Upper lobe of right lung (tissue), 1 donor: Measurements from ENCODE around the gene TMEM94. TPM values are rescaled to one million over a fixed set of nuclear protein-coding genes. Genes with fewer than 3 reads are reported as not detected.

ENCODE experiments used
- ATAC-seq: fragments of 200-7000 bp; cut with Tn5 transposase; one replicate; pipeline ENCODE4 v1.9.1; 2020; ENCODE audit warnings: mild to moderate bottlenecking, moderate library complexity
- DNase-seq: peaks from one replicate; pipeline ENCODE4 v3.0.0-alpha.2; 2020
- H3K27ac ChIP-seq: fragments of 200-600 bp; one replicate; pipeline ENCODE4 v1.8.0; 2022
- H3K27me3 ChIP-seq: fragments of 200-600 bp; one replicate; pipeline ENCODE4 v1.8.0; 2022; ENCODE audit warnings: mild to moderate bottlenecking
- H3K36me3 ChIP-seq: fragments of 200-600 bp; one replicate; pipeline ENCODE4 v1.8.0; 2022
- H3K4me1 ChIP-seq: fragments of 200-600 bp; one replicate; pipeline ENCODE4 v1.8.0; 2022
- H3K4me3 ChIP-seq: fragments of 200-600 bp; one replicate; pipeline ENCODE4 v1.8.0; 2022; ENCODE audit warnings: mild to moderate bottlenecking
- H3K9me3 ChIP-seq: fragments of 200-600 bp; one replicate; pipeline ENCODE4 v1.8.0; 2022
- intact Hi-C: fragments of 100-400 bp; cut with DNase I; formaldehyde crosslinking; loops from one replicate; pipeline ENCODE4 v1.11.0; 2022
- total RNA-seq: library from RNA; stranded (reverse); fragmentation: NEBNext Ultra II Directional; extraction: Animal tissue kit (Norgen Biotek cat#: 25700); gene quantifications from one replicate; pipeline ENCODE4 v1.2.1, GENCODE V29; 2021
- TF ChIP-seq, protein P1 (sequence below): fragments of 200-600 bp; IDR thresholded peaks from one replicate; pipeline ENCODE4 v1.8.0; 2022; ENCODE audit warnings: antibody characterized with exemption
- donor health status: DM: no; HTN: yes; CAD: no; lungs with severe emphysema.

The TMEM94 gene
- total RNA-seq, 1 donor from 2014 or later: 79.1 TPM

DNA sequence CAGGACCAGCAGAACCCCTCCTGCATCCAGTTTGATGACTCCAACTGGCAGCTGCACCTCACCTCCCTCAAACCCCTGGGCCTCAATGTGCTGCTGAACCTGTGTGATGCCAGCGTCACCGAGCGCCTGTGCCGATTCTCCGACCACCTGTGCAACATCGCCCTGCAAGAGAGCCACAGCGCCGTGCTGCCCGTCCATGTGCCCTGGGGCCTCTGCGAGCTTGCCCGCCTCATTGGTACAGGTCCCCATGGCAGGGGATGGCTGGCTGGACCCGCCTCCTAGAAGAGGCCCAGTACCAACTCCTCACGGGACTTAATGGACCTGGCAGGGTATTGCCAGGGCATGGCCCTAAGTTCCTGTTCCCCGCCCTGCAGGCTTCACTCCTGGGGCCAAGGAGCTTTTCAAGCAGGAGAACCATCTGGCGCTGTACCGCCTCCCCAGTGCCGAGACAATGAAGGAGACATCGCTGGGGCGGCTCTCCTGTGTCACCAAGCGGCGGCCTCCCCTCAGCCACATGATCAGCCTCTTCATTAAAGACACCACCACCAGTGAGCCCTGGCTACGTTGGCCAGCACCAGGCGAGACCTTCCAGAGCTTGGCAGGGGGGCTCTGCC is 36.2 kb downstream of the TMEM94 start:
- ATAC-seq (no peak), DNase-seq (no peak)
- peaks cover 53% of the 10 kb centered on the region for H3K36me3 ChIP-seq

DNA sequence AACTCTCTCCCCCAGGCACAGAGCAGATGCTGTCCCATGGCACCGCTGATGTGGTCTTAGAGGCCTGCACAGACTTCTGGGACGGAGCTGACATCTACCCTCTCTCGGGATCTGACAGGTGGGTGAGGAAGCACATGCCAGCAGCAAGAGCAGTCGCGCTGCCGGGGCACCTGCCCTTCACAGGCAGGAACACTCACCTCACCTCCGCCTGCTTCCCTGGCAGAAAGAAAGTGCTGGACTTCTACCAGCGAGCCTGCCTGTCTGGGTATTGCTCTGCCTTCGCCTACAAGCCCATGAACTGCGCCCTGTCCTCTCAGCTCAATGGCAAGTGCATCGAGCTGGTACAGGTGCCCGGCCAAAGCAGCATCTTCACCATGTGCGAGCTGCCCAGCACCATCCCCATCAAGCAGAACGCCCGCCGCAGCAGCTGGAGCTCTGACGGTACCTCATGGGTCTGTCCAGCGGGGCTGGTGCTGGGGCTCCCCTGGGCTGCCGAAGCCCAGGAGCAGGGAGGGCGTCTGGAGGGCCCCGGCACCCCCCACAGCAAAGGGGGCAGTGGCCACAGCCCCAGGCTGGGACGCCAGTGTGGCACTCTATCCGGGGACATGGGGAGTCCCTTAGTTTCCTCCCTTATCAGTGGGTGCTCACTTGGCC is 37.2 kb downstream of the TMEM94 start:
- no peak overlapping the region for H3K27ac ChIP-seq
- ATAC-seq (no peak), DNase-seq (no peak)
- H3K27me3 ChIP-seq: no peaks in the 10 kb centered on the region
- TF ChIP-seq, protein P1, sequence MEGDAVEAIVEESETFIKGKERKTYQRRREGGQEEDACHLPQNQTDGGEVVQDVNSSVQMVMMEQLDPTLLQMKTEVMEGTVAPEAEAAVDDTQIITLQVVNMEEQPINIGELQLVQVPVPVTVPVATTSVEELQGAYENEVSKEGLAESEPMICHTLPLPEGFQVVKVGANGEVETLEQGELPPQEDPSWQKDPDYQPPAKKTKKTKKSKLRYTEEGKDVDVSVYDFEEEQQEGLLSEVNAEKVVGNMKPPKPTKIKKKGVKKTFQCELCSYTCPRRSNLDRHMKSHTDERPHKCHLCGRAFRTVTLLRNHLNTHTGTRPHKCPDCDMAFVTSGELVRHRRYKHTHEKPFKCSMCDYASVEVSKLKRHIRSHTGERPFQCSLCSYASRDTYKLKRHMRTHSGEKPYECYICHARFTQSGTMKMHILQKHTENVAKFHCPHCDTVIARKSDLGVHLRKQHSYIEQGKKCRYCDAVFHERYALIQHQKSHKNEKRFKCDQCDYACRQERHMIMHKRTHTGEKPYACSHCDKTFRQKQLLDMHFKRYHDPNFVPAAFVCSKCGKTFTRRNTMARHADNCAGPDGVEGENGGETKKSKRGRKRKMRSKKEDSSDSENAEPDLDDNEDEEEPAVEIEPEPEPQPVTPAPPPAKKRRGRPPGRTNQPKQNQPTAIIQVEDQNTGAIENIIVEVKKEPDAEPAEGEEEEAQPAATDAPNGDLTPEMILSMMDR: no peak
- H3K4me1 ChIP-seq: peaks cover 12% of the 10 kb centered on the region
- no peak overlapping the region for H3K4me3 ChIP-seq
- intact Hi-C loops: no loop called here
- peaks cover 53% of the 10 kb centered on the region for H3K36me3 ChIP-seq
- H3K9me3 ChIP-seq: no peaks in the 10 kb centered on the region

More for the DNA sequence above, 36.2 kb downstream of the TMEM94 start:
- Histone ChIP-seq H3K27ac (no peak overlapping the region), H3K9me3 (no peaks in the 10 kb centered on the region), H3K4me1 (peaks cover 18% of the 10 kb centered on the region), H3K27me3 (no peaks in the 10 kb centered on the region), H3K4me3 (no peak overlapping the region)
- TF ChIP-seq, protein P1: no peak
- intact Hi-C loops: no loop called here

DNA sequence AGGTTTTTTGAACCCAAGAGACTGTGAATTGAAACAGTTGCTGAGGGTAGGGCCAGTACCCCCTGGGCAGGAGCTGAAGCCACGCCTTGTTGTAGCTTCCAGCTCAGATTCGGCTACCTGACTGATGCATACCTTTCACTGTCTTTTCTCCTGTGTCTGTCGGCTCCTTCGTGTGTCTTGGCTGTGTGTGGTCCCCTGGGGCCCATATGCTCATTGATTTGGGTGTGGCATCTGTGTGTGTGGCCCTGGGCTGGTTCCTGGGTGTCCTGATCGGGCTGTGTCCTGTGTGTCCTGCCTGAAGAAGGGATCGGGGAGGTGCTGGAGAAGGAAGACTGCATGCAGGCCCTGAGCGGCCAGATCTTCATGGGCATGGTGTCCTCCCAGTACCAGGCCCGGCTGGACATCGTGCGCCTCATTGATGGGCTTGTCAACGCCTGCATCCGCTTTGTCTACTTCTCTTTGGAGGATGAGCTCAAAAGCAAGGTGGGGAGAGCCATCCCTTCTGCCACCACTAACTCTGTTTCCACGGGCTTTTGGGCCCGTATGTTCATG is 38.0 kb downstream of the TMEM94 start:
- intact Hi-C loops: no loop called here
- no peak overlapping the region for H3K4me3 ChIP-seq
- H3K4me1 ChIP-seq: peaks cover 12% of the 10 kb centered on the region
- DNase-seq (no peak), ATAC-seq (no peak)
- TF ChIP-seq, protein P1: no peak
- H3K27me3 ChIP-seq: no peaks in the 10 kb centered on the region
- H3K27ac ChIP-seq: no peak overlapping the region
- peaks cover 57% of the 10 kb centered on the region for H3K36me3 ChIP-seq
- no peaks in the 10 kb centered on the region for H3K9me3 ChIP-seq

DNA sequence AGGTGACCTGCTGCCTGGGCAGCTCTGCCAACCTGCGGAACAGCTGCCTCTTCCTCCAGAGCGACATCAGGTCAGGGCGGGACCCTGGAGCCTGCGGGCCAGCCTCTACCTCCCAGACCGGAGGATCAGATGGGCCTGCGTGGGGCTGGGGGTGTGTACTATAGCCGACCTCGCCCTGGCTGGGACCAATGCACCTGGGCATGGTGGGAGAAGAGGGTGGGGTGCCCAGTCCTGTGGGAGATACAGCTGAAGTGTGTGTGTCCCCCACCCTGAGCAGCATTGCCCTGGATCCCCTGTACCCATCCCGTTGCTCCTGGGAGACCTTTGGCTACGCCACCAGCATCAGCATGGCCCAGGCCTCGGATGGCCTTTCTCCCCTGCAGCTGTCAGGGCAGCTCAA is 39.6 kb downstream of the TMEM94 start:
- no peak for DNase-seq
- Histone ChIP-seq H3K9me3 (no peaks in the 10 kb centered on the region), H3K4me3 (no peak overlapping the region), H3K4me1 (peaks cover under 1% of the 10 kb centered on the region), H3K27ac (no peak overlapping the region), H3K27me3 (no peaks in the 10 kb centered on the region), H3K36me3 (peaks cover 70% of the 10 kb centered on the region)
- TF ChIP-seq, protein P1: no peak
- ATAC-seq: no peak
- intact Hi-C loops: no loop called here

DNA sequence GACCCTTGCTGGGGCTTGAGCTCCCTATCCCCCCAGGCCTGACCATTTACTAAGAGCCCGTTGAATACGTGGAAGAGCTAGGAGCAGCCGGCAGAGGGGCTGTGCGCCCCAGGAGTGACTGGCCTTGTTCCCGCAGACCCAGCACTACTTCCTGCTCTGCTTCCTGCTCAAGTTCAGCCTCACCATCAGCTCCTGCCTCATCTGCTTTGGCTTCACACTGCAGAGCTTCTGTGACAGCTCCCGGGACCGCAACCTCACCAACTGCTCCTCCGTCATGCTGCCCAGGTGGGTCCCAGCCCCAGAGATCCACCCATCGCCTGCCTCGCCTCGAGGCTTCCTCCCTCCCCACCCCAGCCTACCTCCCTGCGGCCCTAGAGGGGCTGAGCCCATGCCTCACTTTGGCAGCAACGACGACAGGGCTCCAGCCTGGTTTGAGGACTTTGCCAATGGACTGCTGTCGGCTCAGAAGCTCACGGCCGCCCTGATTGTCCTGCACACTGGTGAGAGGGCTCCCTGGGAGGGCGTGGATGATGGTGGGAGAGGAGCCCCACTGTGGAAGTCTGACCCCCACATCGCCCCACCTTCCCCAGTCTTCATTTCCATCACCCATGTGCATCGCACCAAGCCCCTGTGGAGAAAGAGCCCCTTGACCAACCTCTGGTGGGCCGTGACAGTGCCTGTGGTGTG is 41.7 kb downstream of the TMEM94 start:
- Histone ChIP-seq H3K4me3 (no peak overlapping the region), H3K9me3 (no peaks in the 10 kb centered on the region), H3K27me3 (no peaks in the 10 kb centered on the region), H3K4me1 (no peaks in the 10 kb centered on the region), H3K27ac (no peak overlapping the region), H3K36me3 (peaks cover 48% of the 10 kb centered on the region)
- no peak for ATAC-seq
- TF ChIP-seq, protein P1: no peak
- intact Hi-C loops: no loop called here
- DNase-seq: no peak
